Osteoblast (primary cell): Measurements from ENCODE around the gene KLF15. TPM values are rescaled to one million over a fixed set of nuclear protein-coding genes. Genes with fewer than 3 reads are reported as not detected.
A peak's percentile ranks its signal among the peaks of the same experiment; 100 is the strongest.

Experiments used
- DNase-seq: peaks from one replicate; pipeline ENCODE4 v3.0.0; 2011; ENCODE audit warnings: low spot score, mixed read lengths; ENCODE audit not compliant: insufficient read length; ENCODE audit errors: missing footprints
- H2AFZ ChIP-seq: 2 replicates; pipeline ENCODE4 v1.6.0; 2011; ENCODE audit warnings: mild to moderate bottlenecking, low read length
- H3K27ac ChIP-seq: 2 replicates; pipeline ENCODE4 v1.5.1; 2011; ENCODE audit warnings: mild to moderate bottlenecking, low read depth, low read length, moderate library complexity
- H3K27me3 ChIP-seq: 2 replicates; pipeline ENCODE4 v1.6.0; 2012; ENCODE audit warnings: mild to moderate bottlenecking, control low read depth, inconsistent platforms, low read length, moderate library complexity; ENCODE audit not compliant: insufficient read depth
- H3K36me3 ChIP-seq: 2 replicates; pipeline ENCODE4 v1.5.1; 2011; ENCODE audit warnings: mild to moderate bottlenecking, low read length, control low read depth, moderate library complexity; ENCODE audit not compliant: insufficient read depth
- H3K4me1 ChIP-seq: 2 replicates; pipeline ENCODE4 v1.5.1; 2011; ENCODE audit warnings: mild to moderate bottlenecking, low read length, control low read depth, moderate library complexity; ENCODE audit not compliant: insufficient read depth
- H3K4me2 ChIP-seq: 2 replicates; pipeline ENCODE4 v1.6.0; 2011; ENCODE audit warnings: mild to moderate bottlenecking, low read length; ENCODE audit not compliant: insufficient read depth
- H3K4me3 ChIP-seq: fragments of 200-600 bp; sonication (generic); 3 replicates; pipeline ENCODE4 v1.5.1; 2012; ENCODE audit warnings: mild to moderate bottlenecking, low read length, inconsistent platforms; ENCODE audit not compliant: insufficient read depth
- H3K79me2 ChIP-seq: 2 replicates; pipeline ENCODE4 v1.6.0; 2012; ENCODE audit warnings: mild to moderate bottlenecking, low read length, control low read depth, inconsistent platforms; ENCODE audit not compliant: insufficient read depth
- H3K9me3 ChIP-seq: 2 replicates; pipeline ENCODE4 v1.5.1; 2011; ENCODE audit warnings: low read depth, low read length, control low read depth
- H4K20me1 ChIP-seq: 2 replicates; pipeline ENCODE4 v1.6.0; 2012; ENCODE audit warnings: mild to moderate bottlenecking, low read length, control low read depth; ENCODE audit not compliant: insufficient read depth
- total RNA-seq: library from RNA; depleted of rRNA; stranded (reverse); fragments of >200 nt; gene quantifications from 2 replicates; pipeline ENCODE4 v1.2.3, GENCODE V29; 2012
- TF ChIP-seq, protein P1 (sequence below): IDR thresholded peaks from 2 replicates; pipeline ENCODE4 v1.5.1; 2011; ENCODE audit warnings: mild to moderate bottlenecking, low read depth, low read length, moderate library complexity; ENCODE audit errors: extremely low read depth

Gene KLF15
- total RNA-seq, 1 donor: 4.3 TPM

- TF ChIP-seq, protein P1, sequence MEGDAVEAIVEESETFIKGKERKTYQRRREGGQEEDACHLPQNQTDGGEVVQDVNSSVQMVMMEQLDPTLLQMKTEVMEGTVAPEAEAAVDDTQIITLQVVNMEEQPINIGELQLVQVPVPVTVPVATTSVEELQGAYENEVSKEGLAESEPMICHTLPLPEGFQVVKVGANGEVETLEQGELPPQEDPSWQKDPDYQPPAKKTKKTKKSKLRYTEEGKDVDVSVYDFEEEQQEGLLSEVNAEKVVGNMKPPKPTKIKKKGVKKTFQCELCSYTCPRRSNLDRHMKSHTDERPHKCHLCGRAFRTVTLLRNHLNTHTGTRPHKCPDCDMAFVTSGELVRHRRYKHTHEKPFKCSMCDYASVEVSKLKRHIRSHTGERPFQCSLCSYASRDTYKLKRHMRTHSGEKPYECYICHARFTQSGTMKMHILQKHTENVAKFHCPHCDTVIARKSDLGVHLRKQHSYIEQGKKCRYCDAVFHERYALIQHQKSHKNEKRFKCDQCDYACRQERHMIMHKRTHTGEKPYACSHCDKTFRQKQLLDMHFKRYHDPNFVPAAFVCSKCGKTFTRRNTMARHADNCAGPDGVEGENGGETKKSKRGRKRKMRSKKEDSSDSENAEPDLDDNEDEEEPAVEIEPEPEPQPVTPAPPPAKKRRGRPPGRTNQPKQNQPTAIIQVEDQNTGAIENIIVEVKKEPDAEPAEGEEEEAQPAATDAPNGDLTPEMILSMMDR: no peak
- Histone ChIP-seq H4K20me1 (no peaks in the 10 kb centered on the region), H3K4me3 (no peak overlapping the region), H3K79me2 (no peaks in the 10 kb centered on the region), H3K36me3 (no peaks in the 10 kb centered on the region), H3K27ac (no peak overlapping the region), H3K27me3 (no peaks in the 10 kb centered on the region), H3K4me2 (no peak overlapping the region), H3K4me1 (no peaks in the 10 kb centered on the region), H3K9me3 (no peaks in the 10 kb centered on the region), H2AFZ (no peak overlapping the region)
- DNase-seq: peak; percentile 78
These were observed 9.6 kb downstream of the KLF15 start for GRCh38 chr3:126347543-126348161.

- Histone ChIP-seq H3K79me2 (no peaks in the 10 kb centered on the region), H3K4me2 (no peak overlapping the region), H3K9me3 (no peaks in the 10 kb centered on the region), H3K36me3 (no peaks in the 10 kb centered on the region), H3K27me3 (no peaks in the 10 kb centered on the region), H3K4me3 (no peak overlapping the region), H3K27ac (no peak overlapping the region), H4K20me1 (no peaks in the 10 kb centered on the region), H3K4me1 (no peaks in the 10 kb centered on the region), H2AFZ (no peak overlapping the region)
- peak; percentile 80 for DNase-seq
- TF ChIP-seq, protein P1: no peak
These were observed 10.7 kb downstream of the KLF15 start for GRCh38 chr3:126346466-126346865.

GRCh38 chr3:126345641-126346460 lies 11.4 kb downstream of the KLF15 start:
- no peaks in the 10 kb centered on the region for H3K4me1 ChIP-seq
- H3K27ac ChIP-seq: no peak overlapping the region
- TF ChIP-seq, protein P1: no peak
- no peaks in the 10 kb centered on the region for H3K27me3 ChIP-seq
- peak; percentile 64 for DNase-seq
- H3K36me3 ChIP-seq: no peaks in the 10 kb centered on the region
- no peaks in the 10 kb centered on the region for H4K20me1 ChIP-seq
- H3K4me3 ChIP-seq: no peak overlapping the region
- H3K9me3 ChIP-seq: no peaks in the 10 kb centered on the region
- no peaks in the 10 kb centered on the region for H3K79me2 ChIP-seq
- no peak overlapping the region for H2AFZ ChIP-seq
- H3K4me2 ChIP-seq: no peak overlapping the region

GRCh38 chr3:126345231-126345630 lies 12.0 kb downstream of the KLF15 start:
- H3K9me3 ChIP-seq: no peaks in the 10 kb centered on the region
- no peaks in the 10 kb centered on the region for H4K20me1 ChIP-seq
- H3K79me2 ChIP-seq: no peaks in the 10 kb centered on the region
- no peaks in the 10 kb centered on the region for H3K36me3 ChIP-seq
- no peak overlapping the region for H3K4me2 ChIP-seq
- H2AFZ ChIP-seq: no peak overlapping the region
- no peaks in the 10 kb centered on the region for H3K27me3 ChIP-seq
- no peak overlapping the region for H3K4me3 ChIP-seq
- TF ChIP-seq, protein P1: no peak
- H3K4me1 ChIP-seq: peaks cover 3% of the 10 kb centered on the region
- peak; percentile 77 for DNase-seq
- H3K27ac ChIP-seq: no peak overlapping the region
